ENCODE data around the gene ZNF586. TPM values are rescaled to one million over a fixed set of nuclear protein-coding genes. Genes with fewer than 3 reads are reported as not detected.
"Not testable (repeated sequence)": the region's sequence is repeated elsewhere in the genome, so short reads cannot be mapped to it uniquely, and the experiment has no call there.

Gene ZNF586
- total and polyA plus RNA-seq, 2 experiments from 2014 or later = 5.2 to 16.9 TPM

- H3K9me2 ChIP-seq (ENCODE audit: insufficient read depth); DNase-seq (ENCODE audit: low spot score); H3K27ac Mint-ChIP-seq; H2AFZ ChIP-seq; H3K27me3 ChIP-seq (ENCODE audit: insufficient read depth); ATAC-seq; H3K4me3 Mint-ChIP-seq; H3K4me2 ChIP-seq; H3K4me3 ChIP-seq; H3K27me3 Mint-ChIP-seq (ENCODE audit: insufficient read depth, low read depth, poor library complexity); H3K9me3 Mint-ChIP-seq; H3F3A ChIP-seq (replicated peaks; ENCODE audit: low read depth); H3K4me1 ChIP-seq (ENCODE audit: insufficient read depth): not testable (repeated sequence)
- H3K4me1 Mint-ChIP-seq = peaks cover 19% of the 10 kb centered on the region; the same call in 2 of the 3 replicates
- H3K36me3 Mint-ChIP-seq (ENCODE audit: low read depth) = peaks cover 50% of the 10 kb centered on the region
- peaks cover 30% of the 10 kb centered on the region for H3K36me3 ChIP-seq (ENCODE audit: insufficient read depth)
- peaks cover 15% of the 10 kb centered on the region for H4K20me1 ChIP-seq (replicated peaks; ENCODE audit: insufficient read depth)
- H3K79me2 ChIP-seq (replicated peaks; ENCODE audit: insufficient read depth) = peaks cover 46% of the 10 kb centered on the region
- peak overlapping the region; percentile 55; the same call in 1 of the 2 replicates for H3K27ac ChIP-seq (ENCODE audit: low read depth)
These were observed 41.2 kb downstream of the ZNF586 start for GRCh38 chr19:57810410-57811295.

GRCh38 chr19:57812226-57812625 lies 42.8 kb downstream of the ZNF586 start:
- H3K9me3 Mint-ChIP-seq = no peaks in the 10 kb centered on the region; the same call in 2 of the 3 replicates
- DNase-seq (ENCODE audit: low spot score) = no peak
- peaks cover 41% of the 10 kb centered on the region for H3K36me3 Mint-ChIP-seq (ENCODE audit: low read depth)
- H2AFZ ChIP-seq = no peak overlapping the region
- H3K4me1 ChIP-seq (ENCODE audit: insufficient read depth) = no peaks in the 10 kb centered on the region
- H3K27me3 ChIP-seq (ENCODE audit: insufficient read depth) = no peaks in the 10 kb centered on the region
- ATAC-seq = no peak
- peaks cover 30% of the 10 kb centered on the region for H3K36me3 ChIP-seq (ENCODE audit: insufficient read depth)
- H3K4me2 ChIP-seq = no peak overlapping the region
- H3K9me2 ChIP-seq (ENCODE audit: insufficient read depth) = no peaks in the 10 kb centered on the region
- H3K4me3 ChIP-seq = no peak overlapping the region
- H4K20me1 ChIP-seq (replicated peaks; ENCODE audit: insufficient read depth) = peaks cover 15% of the 10 kb centered on the region
- H3K27ac ChIP-seq (ENCODE audit: low read depth) = no peak overlapping the region
- H3K27me3 Mint-ChIP-seq (ENCODE audit: insufficient read depth, low read depth, poor library complexity) = peaks cover 8% of the 10 kb centered on the region
- 0 out of 2 replicates have a peak, but pooled peaks cover 5% of the 10 kb centered on the region for H3F3A ChIP-seq (replicated peaks; ENCODE audit: low read depth)
- no peak overlapping the region; the same call in 2 of the 3 replicates for H3K4me3 Mint-ChIP-seq
- peaks cover 24% of the 10 kb centered on the region for H3K4me1 Mint-ChIP-seq
- H3K27ac Mint-ChIP-seq = no peak overlapping the region
- peaks cover 43% of the 10 kb centered on the region for H3K79me2 ChIP-seq (replicated peaks; ENCODE audit: insufficient read depth)
- TF ChIP-seq ETS1 (IDR thresholded peaks at IDR 0.05) (no peak), ZNF462 (CRISPR knock-in tag; IDR thresholded peaks at IDR 0.05) (no peak), REST (IDR thresholded peaks at IDR 0.05; ENCODE audit: unreplicated experiment) (no peak), POLR2AphosphoS5 (IDR thresholded peaks at IDR 0.05; ENCODE audit: low read depth) (no peak), ZNF114 (CRISPR knock-in tag; IDR thresholded peaks at IDR 0.05) (no peak), EZH2 (IDR thresholded peaks at IDR 0.05; ENCODE audit: low read depth, unreplicated experiment) (no peak), NANOG (IDR thresholded peaks at IDR 0.05; ENCODE audit: borderline replicate concordance) (no peak), EZH2phosphoT487 (IDR thresholded peaks at IDR 0.05; ENCODE audit: unreplicated experiment) (no peak), ZNF331 (CRISPR knock-in tag; IDR thresholded peaks at IDR 0.05; ENCODE audit: low read depth) (no peak), CREB1 (CRISPR knock-in tag; IDR thresholded peaks at IDR 0.05; ENCODE audit: low read depth) (no peak)
